Measurements from ENCODE around the gene SMOC1. TPM values are rescaled to one million over a fixed set of nuclear protein-coding genes. Genes with fewer than 3 reads are reported as not detected.

SMOC1 gene
- polyA plus RNA-seq, 1 experiment = not detected

GRCh38 chr14:69873877-69874780, 5.1 kb upstream of the SMOC1 start:
- CTCF ChIA-PET = interaction anchor here (0.9 to 1.0 kb wide), 2 partner anchors 21 to 55 kb away, joined by 3 read pairs; no protein-coding TSS in a partner anchor
- TF ChIP-seq CTCF (IDR thresholded peaks at IDR 0.05; ENCODE audit: insufficient read depth, low read depth, low read length) = no peak
- no peaks in the 10 kb centered on the region for H3K36me3 ChIP-seq (ENCODE audit: control insufficient read depth, insufficient read depth, low read length)
- DNase-seq (ENCODE audit: low read depth) = no peak
- POLR2A ChIA-PET = no interaction called here
- no peak overlapping the region for H3K4me3 ChIP-seq (ENCODE audit: low read depth, low read length)
- no peaks in the 10 kb centered on the region for H3K27me3 ChIP-seq (ENCODE audit: control insufficient read depth, insufficient read depth, low read length)

GRCh38 chr14:69876221-69876847, 2.9 kb upstream of the SMOC1 start:
- ChIA-PET POLR2A (interaction anchor here (0.6 kb wide), 1 partner anchor 524 kb away, joined by 5 read pairs; no protein-coding TSS in a partner anchor), CTCF (interaction anchor here (1.6 kb wide), 1 partner anchor 13 kb away, joined by 3 read pairs; no protein-coding TSS in a partner anchor)
- DNase-seq (ENCODE audit: low read depth) = no peak
- Histone ChIP-seq H3K36me3 (ENCODE audit: control insufficient read depth, insufficient read depth, low read length) (no peaks in the 10 kb centered on the region), H3K27me3 (ENCODE audit: control insufficient read depth, insufficient read depth, low read length) (peaks cover 10% of the 10 kb centered on the region), H3K4me3 (ENCODE audit: low read depth, low read length) (no peak overlapping the region)
- TF ChIP-seq CTCF (IDR thresholded peaks at IDR 0.05; ENCODE audit: insufficient read depth, low read depth, low read length) = no peak

GRCh38 chr14:69876848-69877306, 2.3 kb upstream of the SMOC1 start:
- H3K36me3 ChIP-seq (ENCODE audit: control insufficient read depth, insufficient read depth, low read length) = no peaks in the 10 kb centered on the region
- ChIA-PET POLR2A (interaction anchor here (0.6 kb wide), 1 partner anchor 524 kb away, joined by 5 read pairs; no protein-coding TSS in a partner anchor), CTCF (interaction anchor here (1.1 to 1.6 kb wide), 2 partner anchors 11 to 14 kb away, joined by 3 to 4 read pairs; no protein-coding TSS in a partner anchor)
- TF ChIP-seq CTCF (IDR thresholded peaks at IDR 0.05; ENCODE audit: insufficient read depth, low read depth, low read length) = no peak
- H3K4me3 ChIP-seq (ENCODE audit: low read depth, low read length) = no peak overlapping the region
- H3K27me3 ChIP-seq (ENCODE audit: control insufficient read depth, insufficient read depth, low read length) = peaks cover 10% of the 10 kb centered on the region
- DNase-seq (ENCODE audit: low read depth) = no peak

- ChIA-PET CTCF (interaction anchor here (1.1 to 1.6 kb wide), 3 partner anchors 11 to 17 kb away, joined by 3 to 4 read pairs (median 3); no protein-coding TSS in a partner anchor), POLR2A (no interaction called here)
- Histone ChIP-seq H3K36me3 (ENCODE audit: control insufficient read depth, insufficient read depth, low read length) (no peaks in the 10 kb centered on the region), H3K4me3 (ENCODE audit: low read depth, low read length) (no peak overlapping the region), H3K27me3 (ENCODE audit: control insufficient read depth, insufficient read depth, low read length) (peaks cover 10% of the 10 kb centered on the region)
- DNase-seq (ENCODE audit: low read depth) = no peak
- no peak for TF ChIP-seq CTCF (IDR thresholded peaks at IDR 0.05; ENCODE audit: insufficient read depth, low read depth, low read length)
Measured at GRCh38 chr14:69877492-69877891, 1.7 kb upstream of the SMOC1 start.

GRCh38 chr14:69878251-69878650, 965 bp upstream of the SMOC1 start:
- Histone ChIP-seq H3K36me3 (ENCODE audit: control insufficient read depth, insufficient read depth, low read length) (no peaks in the 10 kb centered on the region), H3K4me3 (ENCODE audit: low read depth, low read length) (no peak overlapping the region), H3K27me3 (ENCODE audit: control insufficient read depth, insufficient read depth, low read length) (peaks cover 10% of the 10 kb centered on the region)
- POLR2A ChIA-PET = no interaction called here
- no peak for TF ChIP-seq CTCF (IDR thresholded peaks at IDR 0.05; ENCODE audit: insufficient read depth, low read depth, low read length)
- CTCF ChIA-PET = interaction anchor here (1.2 kb wide), 1 partner anchor 16 kb away, joined by 3 read pairs; no protein-coding TSS in a partner anchor
- no peak for DNase-seq (ENCODE audit: low read depth)
